Gastrocnemius medialis (tissue), 4 donors: ENCODE measurements around the gene CHTF18. TPM values are rescaled to one million over a fixed set of nuclear protein-coding genes. Genes with fewer than 3 reads are reported as not detected.
"Not testable (repeated sequence)": the region's sequence is repeated elsewhere in the genome, so short reads cannot be mapped to it uniquely, and the experiment has no call there.

Experiments used
- ATAC-seq, 2 donors: fragments of 150-250 bp; one replicate each; pipeline ENCODE4 v1.9.1; 2016
- DNase-seq, 2 donors: peaks; one replicate each; pipeline ENCODE4 v3.0.0-alpha.2; 2019
- H3K27ac ChIP-seq, 4 donors: fragments of 200-600 bp; sonication (generic); 1 replicate in 1 of 4; 2 replicates in 3 of 4; pipeline ENCODE4 v1.5.1; 2016 to 2018; ENCODE audit warnings: mild to moderate bottlenecking in 2 of 4, moderate library complexity in 1 of 4
- H3K27me3 ChIP-seq, 3 donors: fragments of 200-600 bp; sonication (generic) in 2 of 3; 1 replicate in 1 of 3; 2 replicates in 2 of 3; pipeline versions ENCODE4 v1.5.1 to v1.6.0; 2016 to 2019; ENCODE audit warnings: mild to moderate bottlenecking in 1 of 3, moderate library complexity in 1 of 3
- H3K36me3 ChIP-seq, 2 donors: fragments of 200-600 bp; sonication (generic) in 1 of 2; one replicate each; pipeline ENCODE4 v1.5.1; 2017 to 2018
- H3K4me1 ChIP-seq, 2 donors: fragments of 200-600 bp; sonication (generic) in 1 of 2; one replicate each; pipeline ENCODE4 v1.5.1; 2016 to 2017; ENCODE audit warnings: mild to moderate bottlenecking in 2 of 2
- H3K4me3 ChIP-seq, 4 donors: fragments of 200-600 bp; sonication (generic) in 3 of 4; 1 replicate in 1 of 4; 2 replicates in 3 of 4; pipeline ENCODE4 v1.5.1; 2016 to 2019; ENCODE audit warnings: mild to moderate bottlenecking in 2 of 4
- H3K9me3 ChIP-seq, 3 donors: fragments of 200-600 bp; sonication (generic) in 2 of 3; 1 replicate in 1 of 3; 2 replicates in 2 of 3; pipeline ENCODE4 v1.5.1; 2016 to 2019
- CTCF ChIP-seq, 5 experiments: fragments of 450-650 bp in 3 of 5; fragments of 200-600 bp in 2 of 5; sonication (generic) in 2 of 5; IDR thresholded peaks in 4 of 5; conservative IDR thresholded peaks in 1 of 5; 1 replicate in 4 of 5; 2 replicates in 1 of 5; pipeline ENCODE4 v1.5.1; 2016 to 2019; ENCODE audit warnings: antibody characterized with exemption in 5 of 5, mild to moderate bottlenecking in 3 of 5, moderate library complexity in 3 of 5
- POLR2A ChIP-seq, 2 donors: fragments of 450-650 bp; IDR thresholded peaks; one replicate each; pipeline ENCODE4 v1.6.1; 2017; ENCODE audit warnings: antibody characterized with exemption in 2 of 2, mild to moderate bottlenecking in 2 of 2, moderate library complexity in 2 of 2
- in situ Hi-C, 4 donors: fragments of 200-750 bp; cut with MboI; loops; one replicate each; pipeline versions ENCODE4 v1.15.0 to v1.8.0; 2017; ENCODE audit warnings: low sequenced_read_pairs in 4 of 4
- intact Hi-C: fragments of 100-400 bp; cut with DNase I; formaldehyde crosslinking; loops from one replicate; pipeline ENCODE4 v1.15.1; 2023; ENCODE audit warnings: low total_unique reads
- total RNA-seq, 4 donors: library from RNA; depleted of rRNA; stranded (reverse); fragments of >200 nt; gene quantifications; one replicate each; pipeline versions ENCODE4 v1.1.0 to v1.2.3, GENCODE V29; 2016

The CHTF18 gene
- total RNA-seq, 4 donors from 2014 or later: 0.44 to 5.8 (median 3.1) TPM

DNA sequence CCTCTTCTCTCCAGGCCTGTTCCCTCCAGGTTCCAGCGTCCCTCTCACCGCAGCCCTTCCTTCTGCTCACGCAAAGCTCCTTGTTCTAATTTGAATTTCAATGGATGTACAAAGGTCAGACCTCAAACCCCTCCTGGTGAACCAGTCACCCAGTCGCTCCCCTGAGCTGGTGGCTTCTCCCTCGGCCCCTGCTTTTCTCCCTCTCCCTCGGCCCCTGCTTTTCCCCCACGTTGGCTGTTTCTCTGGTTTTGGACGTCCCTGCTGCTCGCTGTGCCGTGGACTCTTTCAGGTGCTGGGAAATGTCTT is 36.5 kb upstream of the CHTF18 start:
- Histone ChIP-seq H3K4me3 (no peak overlapping the region), H3K4me1 (no peaks in the 10 kb centered on the region), H3K36me3 (no peaks in the 10 kb centered on the region), H3K9me3 (no peaks in the 10 kb centered on the region), H3K27ac (no peak overlapping the region), H3K27me3 (peaks cover 12 to 36% (median 15%) of the 10 kb centered on the region in 3 donors)
- in situ Hi-C loops (no loop called here), intact Hi-C loops (no loop called here)
- ATAC-seq: no peak
- TF ChIP-seq CTCF (IDR thresholded peaks at IDR 0.05 in 4 of 5, conservative IDR thresholded peaks at IDR 0.05 in 1 of 5) (no peak), POLR2A (IDR thresholded peaks at IDR 0.05) (no peak)
- no peak for DNase-seq

DNA sequence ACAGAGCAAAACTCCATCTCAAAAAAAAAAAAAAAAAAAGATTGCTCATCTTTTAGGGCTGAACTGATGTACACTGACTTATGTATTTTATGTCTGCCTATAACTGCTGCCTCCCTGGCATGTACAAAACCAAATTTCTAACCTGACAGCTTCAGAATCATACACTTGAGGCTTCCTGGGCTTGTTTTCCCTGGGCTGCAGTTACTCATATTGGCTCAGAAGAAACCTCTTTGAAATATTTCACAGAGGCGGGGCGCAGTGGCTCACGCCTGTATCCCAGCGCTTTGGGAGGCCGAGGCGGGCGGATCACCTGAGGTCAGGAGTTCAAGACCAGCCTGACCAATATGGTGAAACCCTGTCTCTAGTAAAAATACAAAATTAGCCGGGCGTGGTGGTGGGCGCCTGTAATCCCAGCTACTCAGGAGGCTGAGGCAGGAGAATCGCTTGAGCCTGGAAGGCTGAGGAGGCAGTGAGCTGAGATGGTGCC is 34.3 kb upstream of the CHTF18 start:
- H3K27ac ChIP-seq, H3K9me3 ChIP-seq, H3K4me3 ChIP-seq, in situ Hi-C loops, H3K36me3 ChIP-seq, intact Hi-C loops, ATAC-seq, H3K4me1 ChIP-seq, DNase-seq: not testable (repeated sequence)
- H3K27me3 ChIP-seq: peaks cover 12 to 36% (median 15%) of the 10 kb centered on the region in 3 donors

DNA sequence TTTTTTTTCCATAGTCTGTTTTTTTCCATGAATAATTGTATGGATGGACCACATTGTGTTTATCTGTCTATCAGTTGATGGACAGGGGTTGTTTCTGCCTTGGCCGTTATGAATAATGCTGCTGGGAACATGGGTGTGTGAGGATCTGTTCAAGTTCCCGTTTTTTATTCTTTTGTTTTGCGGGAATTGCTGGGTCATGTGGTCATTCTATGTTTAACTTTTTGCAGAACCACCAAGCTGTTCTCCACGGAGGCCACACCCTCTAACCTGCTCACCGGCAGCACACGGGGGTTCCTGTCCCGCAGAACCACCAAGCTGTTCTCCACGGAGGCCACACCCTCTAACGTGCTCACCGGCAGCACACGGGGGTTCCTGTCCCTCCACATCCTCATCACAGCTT is 33.8 kb upstream of the CHTF18 start:
- Histone ChIP-seq H3K9me3 (no peaks in the 10 kb centered on the region), H3K27ac (no peak overlapping the region), H3K4me3 (no peak overlapping the region), H3K36me3 (no peaks in the 10 kb centered on the region), H3K27me3 (peaks cover 12 to 36% (median 15%) of the 10 kb centered on the region in 3 donors), H3K4me1 (no peaks in the 10 kb centered on the region)
- TF ChIP-seq POLR2A (IDR thresholded peaks at IDR 0.05): no peak
- TF ChIP-seq CTCF (IDR thresholded peaks at IDR 0.05 in 4 of 5, conservative IDR thresholded peaks at IDR 0.05 in 1 of 5): no peak
- DNase-seq (no peak), ATAC-seq (no peak)
- in situ Hi-C loops: no loop called here
- intact Hi-C loops: no loop called here

DNA sequence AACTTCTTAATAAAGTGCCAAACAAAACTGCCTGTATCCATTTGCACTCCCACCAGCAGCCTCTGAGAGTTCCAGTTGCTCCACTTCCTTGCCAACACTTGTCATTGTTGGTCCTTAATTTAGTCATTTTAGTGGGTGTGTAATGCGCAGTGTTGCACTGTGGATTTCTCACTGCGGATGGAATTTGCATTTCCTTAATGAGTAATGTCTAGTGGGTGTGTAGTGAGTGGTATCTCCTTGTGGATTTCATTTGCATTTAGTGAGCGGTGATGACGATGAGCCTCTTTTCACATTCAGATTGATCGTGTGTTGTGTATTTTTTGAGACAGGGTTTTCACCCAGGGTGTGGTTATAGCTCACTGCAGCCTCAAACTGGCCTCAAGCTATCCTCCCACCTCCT is 32.0 kb upstream of the CHTF18 start:
- Histone ChIP-seq H3K27ac (no peak overlapping the region), H3K9me3 (no peaks in the 10 kb centered on the region), H3K27me3 (peaks cover 12 to 35% (median 15%) of the 10 kb centered on the region in 3 donors), H3K4me1 (no peaks in the 10 kb centered on the region), H3K36me3 (no peaks in the 10 kb centered on the region), H3K4me3 (no peak overlapping the region)
- in situ Hi-C loops: no loop called here
- intact Hi-C loops: no loop called here
- no peak for ATAC-seq
- no peak for DNase-seq
- TF ChIP-seq POLR2A (IDR thresholded peaks at IDR 0.05) (no peak), CTCF (IDR thresholded peaks at IDR 0.05 in 4 of 5, conservative IDR thresholded peaks at IDR 0.05 in 1 of 5) (no peak)

- Histone ChIP-seq H3K27me3 (peaks cover 0 to 22% (median 16%) of the 10 kb centered on the region in 3 donors), H3K27ac (no peak overlapping the region), H3K9me3 (no peaks in the 10 kb centered on the region), H3K4me3 (no peak overlapping the region), H3K36me3 (no peaks in the 10 kb centered on the region), H3K4me1 (no peaks in the 10 kb centered on the region)
- DNase-seq (no peak), ATAC-seq (no peak)
- TF ChIP-seq CTCF (IDR thresholded peaks at IDR 0.05 in 4 of 5, conservative IDR thresholded peaks at IDR 0.05 in 1 of 5): no peak
- no peak for TF ChIP-seq POLR2A (IDR thresholded peaks at IDR 0.05)
- in situ Hi-C loops: no loop called here
- intact Hi-C loops: no loop called here
These were observed 29.1 kb upstream of the CHTF18 start for GRCh38 chr16:759110-759910.
